ACHN (cell line): ENCODE measurements around the gene CEP57L1.
A peak's percentile ranks its signal among the peaks of the same experiment; 100 is the strongest.

Experiments
- DNase-seq: peaks from one replicate; pipeline ENCODE4 v3.0.0-alpha.2; 2015
- in situ Hi-C: cut with HindIII; loops from 2 replicates; pipeline ENCODE4 v1.10.0; 2017; ENCODE audit warnings: low sequenced_read_pairs, low pct_ligation_motif_present, low pct_unique_long_range_greater_than_20kb

Gene CEP57L1

DNA sequence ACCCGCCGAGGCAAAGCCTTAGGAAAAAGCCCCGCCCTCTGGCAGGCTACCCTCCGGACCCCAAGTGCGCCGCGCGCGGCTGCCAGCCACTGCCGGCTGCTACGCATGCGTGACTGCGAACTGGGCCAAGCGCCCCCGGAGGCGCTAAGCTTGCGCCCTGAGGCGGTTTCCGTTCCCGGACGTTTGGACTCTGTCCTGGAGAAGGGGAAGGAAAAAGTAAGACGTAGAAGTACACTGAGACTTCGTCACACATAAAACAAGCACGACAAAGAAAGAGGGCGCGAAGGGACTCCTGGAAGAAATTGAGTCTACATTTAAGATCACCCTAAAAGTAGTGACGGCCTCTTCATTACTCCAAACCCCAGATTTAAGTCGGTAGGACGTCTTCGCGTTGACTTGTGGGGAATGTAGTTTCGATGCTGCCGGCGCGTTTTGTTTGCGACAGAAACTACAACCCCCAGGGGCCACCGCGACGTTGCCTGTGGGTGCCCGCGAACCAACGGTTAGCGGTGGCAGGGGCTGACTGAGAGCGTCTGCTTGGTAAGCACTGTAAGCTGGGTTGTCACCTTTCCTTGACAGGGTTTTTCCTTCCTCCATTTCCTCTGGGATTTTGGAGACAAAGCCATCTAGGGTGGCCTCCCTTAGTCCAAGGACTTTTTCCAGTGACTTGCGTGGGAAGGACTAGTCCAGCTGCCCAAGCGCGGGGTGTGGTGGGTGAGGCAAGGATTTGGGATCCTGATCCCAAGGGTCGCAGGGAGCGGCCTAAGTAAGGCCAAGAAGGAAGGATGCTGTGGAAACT is at the start of gene CEP57L1:
TSS of gene CEP57L1 (plus strand) at position 472 of the 799 bp plus-strand sequence. CDS start 49,715 bp downstream, outside the sequence.
- DNase-seq, result peak; percentile 93
- in situ Hi-C loops, result no loop called here

DNA sequence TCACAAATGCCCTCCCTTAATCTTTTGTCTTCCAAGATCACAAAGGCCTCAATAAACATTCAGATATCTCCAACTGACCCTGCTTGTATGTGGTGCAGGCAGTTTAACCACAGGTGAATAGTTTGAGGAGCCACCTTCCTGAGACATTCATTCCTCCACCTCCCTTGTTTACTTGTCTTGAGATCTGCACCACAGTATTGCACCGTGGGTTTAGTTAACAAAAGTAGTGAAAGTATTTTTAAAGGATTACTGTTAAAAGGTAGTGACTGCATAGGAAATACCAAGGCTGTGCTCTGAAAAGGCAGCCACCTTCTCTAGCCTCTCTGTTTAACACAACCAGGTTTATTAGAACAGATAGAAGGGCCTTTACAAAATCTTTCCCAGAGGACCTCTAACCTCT is 47.1 kb upstream of the CEP57L1 start:
- in situ Hi-C loops, result no loop called here
- DNase-seq, result no peak

- DNase-seq, result no peak
- in situ Hi-C loops, result no loop called here
These were observed 46.5 kb upstream of the CEP57L1 start for GRCh38 chr6:109048670-109049415.

GRCh38 chr6:109050012-109050411 is 45.3 kb upstream of the CEP57L1 start:
- no peak for DNase-seq
- in situ Hi-C loops, result no loop called here

GRCh38 chr6:109050447-109051102 is 44.7 kb upstream of the CEP57L1 start:
- in situ Hi-C loops, result no loop called here
- DNase-seq, result no peak

GRCh38 chr6:109051301-109052017 is 43.8 kb upstream of the CEP57L1 start:
- DNase-seq, result no peak
- in situ Hi-C loops, result no loop called here

DNA sequence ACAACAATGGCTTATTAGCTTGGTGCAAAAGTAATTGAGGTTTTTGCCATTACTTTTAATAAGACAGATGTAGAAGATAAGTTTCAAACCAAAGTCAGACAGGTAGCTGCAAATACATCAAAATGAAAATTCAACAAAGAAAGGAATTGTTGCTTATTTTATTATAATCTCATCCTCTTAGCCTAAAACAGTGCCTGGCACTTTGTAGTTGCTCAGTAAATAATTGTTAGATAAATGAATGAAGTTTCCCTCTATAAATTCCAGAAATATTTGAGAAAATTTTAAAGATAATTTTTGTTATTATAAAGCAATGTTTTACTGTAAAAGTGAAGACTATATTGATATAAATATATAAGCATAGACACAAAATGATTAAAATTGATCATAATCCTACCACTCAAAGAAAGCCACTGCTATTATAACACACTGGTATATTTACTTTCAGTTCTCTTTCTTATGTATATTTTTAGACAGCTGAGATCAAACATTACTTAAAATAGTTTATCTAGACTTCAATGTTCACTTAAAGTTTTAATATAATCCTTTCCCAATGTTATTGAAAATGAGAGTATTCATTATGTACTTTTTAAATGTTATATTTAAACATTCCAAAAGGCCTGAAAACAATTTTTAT is 43.2 kb upstream of the CEP57L1 start:
- in situ Hi-C loops, result no loop called here
- no peak for DNase-seq

- DNase-seq, result no peak
- in situ Hi-C loops, result no loop called here
These were observed 42.5 kb upstream of the CEP57L1 start for GRCh38 chr6:109052852-109053251.

- in situ Hi-C loops, result no loop called here
These were observed 42.0 kb upstream of the CEP57L1 start for GRCh38 chr6:109053336-109053735.

GRCh38 chr6:109055771-109056235 is 39.5 kb upstream of the CEP57L1 start:
- in situ Hi-C loops, result no loop called here

More at GRCh38 chr6:109053336-109053735, 42.0 kb upstream of the CEP57L1 start:
- no peak for DNase-seq

DNA sequence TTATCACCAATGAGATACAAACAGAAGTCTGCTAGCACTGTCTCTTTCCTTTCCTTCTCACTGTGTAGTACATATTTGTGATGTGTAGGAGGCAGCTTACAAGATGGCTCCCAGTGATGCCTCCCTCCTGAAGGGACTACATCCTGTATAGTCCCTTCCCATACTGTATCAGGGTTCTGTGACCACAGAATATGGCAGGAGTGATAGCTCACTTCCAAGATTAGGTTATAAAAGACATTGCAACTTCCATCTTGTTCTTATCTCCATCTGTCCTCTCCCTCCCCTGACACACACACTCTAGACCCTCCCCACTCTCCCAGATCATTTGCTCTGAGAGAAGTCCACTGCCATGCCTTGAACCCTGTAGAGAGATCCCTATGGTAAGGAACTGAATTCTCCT is 38.6 kb upstream of the CEP57L1 start:
- in situ Hi-C loops, result no loop called here
- no peak for DNase-seq

More at GRCh38 chr6:109055771-109056235, 39.5 kb upstream of the CEP57L1 start:
- DNase-seq, result no peak

GRCh38 chr6:109058620-109059019 is 36.7 kb upstream of the CEP57L1 start:
- in situ Hi-C loops, result no loop called here
- DNase-seq, result no peak

DNA sequence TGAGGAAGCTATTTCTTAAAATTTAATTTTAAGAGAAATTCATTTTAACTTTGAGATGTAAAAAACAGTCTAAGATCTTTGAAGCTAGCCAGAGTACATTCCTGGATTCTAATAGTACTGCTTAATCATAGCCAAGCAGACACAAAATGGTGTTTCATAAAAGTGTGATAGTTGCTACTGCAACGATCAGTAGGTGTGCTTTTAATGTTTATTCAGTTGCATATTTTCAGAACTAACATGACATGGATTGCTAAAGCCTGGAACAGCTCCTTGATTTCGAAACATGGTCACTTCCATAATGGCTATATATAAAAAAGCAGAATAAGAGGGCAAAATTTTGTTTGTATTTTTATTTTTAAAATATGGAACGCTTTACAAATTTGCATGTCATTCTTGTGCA is 36.2 kb upstream of the CEP57L1 start:
- in situ Hi-C loops, result no loop called here
- DNase-seq, result no peak

DNA sequence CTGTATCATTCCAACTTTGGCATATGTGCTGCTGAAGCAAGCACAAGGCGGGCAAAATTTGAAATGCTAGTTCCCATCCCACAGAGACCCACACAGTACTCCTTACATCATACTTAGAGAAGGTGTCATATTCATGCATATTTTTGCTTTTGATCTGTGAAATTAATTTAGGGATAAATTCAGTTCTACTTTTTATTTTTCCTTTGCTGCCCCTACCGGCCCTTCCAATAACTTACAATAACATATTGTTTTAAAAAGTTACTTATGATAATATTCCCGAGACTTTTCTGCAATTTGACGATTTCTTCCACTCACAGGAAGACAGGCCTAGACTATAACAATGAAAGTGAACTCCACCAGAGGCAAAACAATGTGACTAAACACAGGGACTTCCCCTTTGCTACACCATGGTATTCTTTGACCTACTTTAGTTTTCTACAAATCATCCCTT is 35.7 kb upstream of the CEP57L1 start:
- in situ Hi-C loops, result no loop called here
- DNase-seq, result peak; percentile 25

GRCh38 chr6:109060571-109060970 is 34.7 kb upstream of the CEP57L1 start:
- no peak for DNase-seq
- in situ Hi-C loops, result no loop called here

GRCh38 chr6:109062216-109062615 is 33.1 kb upstream of the CEP57L1 start:
- DNase-seq, result no peak
- in situ Hi-C loops, result no loop called here

GRCh38 chr6:109062767-109063352 is 32.4 kb upstream of the CEP57L1 start:
- DNase-seq, result no peak
- in situ Hi-C loops, result no loop called here

- in situ Hi-C loops, result no loop called here
- no peak for DNase-seq
These were observed 25.6 kb upstream of the CEP57L1 start for GRCh38 chr6:109069746-109070145.
